ENCODE measurements around the gene SRXN1. TPM values are rescaled to one million over a fixed set of nuclear protein-coding genes. Genes with fewer than 3 reads are reported as not detected.

SRXN1 gene
- total RNA-seq, 3 donors from 2014 or later: 28.5 to 39.8 (median 38.5) TPM

GRCh38 chr20:620246-620645 is 32.8 kb downstream of the SRXN1 start:
- DNase-seq (no peak), ATAC-seq (no peak)
- Mint-ChIP-seq H3K36me3 (ENCODE audit: insufficient read depth) (no peaks in the 10 kb centered on the region), H3K4me1 (ENCODE audit: low read depth) (no peaks in the 10 kb centered on the region), H3K9me3 (peaks cover 8% of the 10 kb centered on the region), H3K4me3 (no peak overlapping the region), H3K27me3 (ENCODE audit: low read depth) (peaks cover 30% of the 10 kb centered on the region)

- ATAC-seq: no peak
- H3K4me3 Mint-ChIP-seq: no peak overlapping the region
- H3K4me1 Mint-ChIP-seq (ENCODE audit: low read depth): no peaks in the 10 kb centered on the region
- no peak for DNase-seq
- H3K27me3 Mint-ChIP-seq (ENCODE audit: low read depth): peaks cover 40% of the 10 kb centered on the region
- H3K9me3 Mint-ChIP-seq: peaks cover 8% of the 10 kb centered on the region
- no peaks in the 10 kb centered on the region for H3K36me3 Mint-ChIP-seq (ENCODE audit: insufficient read depth)
Measured at GRCh38 chr20:618980-619379, 34.0 kb downstream of the SRXN1 start.

GRCh38 chr20:617934-618690 is 34.9 kb downstream of the SRXN1 start:
- H3K4me1 Mint-ChIP-seq (ENCODE audit: low read depth): no peaks in the 10 kb centered on the region
- H3K36me3 Mint-ChIP-seq (ENCODE audit: insufficient read depth): no peaks in the 10 kb centered on the region
- peaks cover 44% of the 10 kb centered on the region for H3K27me3 Mint-ChIP-seq (ENCODE audit: low read depth)
- no peak overlapping the region for H3K4me3 Mint-ChIP-seq
- H3K9me3 Mint-ChIP-seq: peaks cover 8% of the 10 kb centered on the region
- no peak for ATAC-seq
- no peak for DNase-seq

DNA sequence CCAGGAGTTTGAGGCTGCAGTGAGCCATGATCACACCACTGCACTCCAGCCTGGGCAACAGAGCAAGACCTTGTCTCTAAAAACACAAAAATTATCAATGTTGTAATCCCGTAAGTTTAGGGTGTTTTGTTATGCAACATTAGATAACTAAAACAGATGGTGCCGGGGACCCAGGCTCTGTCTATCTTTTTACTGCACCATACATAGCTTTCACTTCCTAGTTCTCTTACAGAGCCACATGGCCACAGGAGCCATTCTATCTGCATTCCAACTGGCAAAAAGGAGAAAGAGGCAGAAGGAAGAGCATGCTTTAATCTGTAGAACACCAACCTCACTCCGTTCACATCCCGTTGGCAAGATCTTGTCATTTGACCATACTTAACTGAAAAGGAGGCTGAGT is 37.5 kb downstream of the SRXN1 start:
- no peak for DNase-seq
- Mint-ChIP-seq H3K9me3 (peaks cover 8% of the 10 kb centered on the region), H3K4me1 (ENCODE audit: low read depth) (peaks cover 9% of the 10 kb centered on the region), H3K36me3 (ENCODE audit: insufficient read depth) (no peaks in the 10 kb centered on the region), H3K4me3 (no peak overlapping the region), H3K27me3 (ENCODE audit: low read depth) (peaks cover 58% of the 10 kb centered on the region)
- ATAC-seq: no peak

- Mint-ChIP-seq H3K4me3 (no peak overlapping the region), H3K4me1 (ENCODE audit: low read depth) (peaks cover 10% of the 10 kb centered on the region), H3K27me3 (ENCODE audit: low read depth) (peaks cover 68% of the 10 kb centered on the region), H3K36me3 (ENCODE audit: insufficient read depth) (no peaks in the 10 kb centered on the region), H3K9me3 (no peaks in the 10 kb centered on the region)
- ATAC-seq (no peak), DNase-seq (no peak)
Measured at GRCh38 chr20:611843-612185, 41.2 kb downstream of the SRXN1 start.

GRCh38 chr20:611047-611842 is 41.8 kb downstream of the SRXN1 start:
- Mint-ChIP-seq H3K4me3 (no peak overlapping the region), H3K27me3 (ENCODE audit: low read depth) (peaks cover 65% of the 10 kb centered on the region), H3K4me1 (ENCODE audit: low read depth) (peaks cover 10% of the 10 kb centered on the region), H3K9me3 (no peaks in the 10 kb centered on the region), H3K36me3 (ENCODE audit: insufficient read depth) (no peaks in the 10 kb centered on the region)
- DNase-seq (no peak), ATAC-seq (no peak)

DNA sequence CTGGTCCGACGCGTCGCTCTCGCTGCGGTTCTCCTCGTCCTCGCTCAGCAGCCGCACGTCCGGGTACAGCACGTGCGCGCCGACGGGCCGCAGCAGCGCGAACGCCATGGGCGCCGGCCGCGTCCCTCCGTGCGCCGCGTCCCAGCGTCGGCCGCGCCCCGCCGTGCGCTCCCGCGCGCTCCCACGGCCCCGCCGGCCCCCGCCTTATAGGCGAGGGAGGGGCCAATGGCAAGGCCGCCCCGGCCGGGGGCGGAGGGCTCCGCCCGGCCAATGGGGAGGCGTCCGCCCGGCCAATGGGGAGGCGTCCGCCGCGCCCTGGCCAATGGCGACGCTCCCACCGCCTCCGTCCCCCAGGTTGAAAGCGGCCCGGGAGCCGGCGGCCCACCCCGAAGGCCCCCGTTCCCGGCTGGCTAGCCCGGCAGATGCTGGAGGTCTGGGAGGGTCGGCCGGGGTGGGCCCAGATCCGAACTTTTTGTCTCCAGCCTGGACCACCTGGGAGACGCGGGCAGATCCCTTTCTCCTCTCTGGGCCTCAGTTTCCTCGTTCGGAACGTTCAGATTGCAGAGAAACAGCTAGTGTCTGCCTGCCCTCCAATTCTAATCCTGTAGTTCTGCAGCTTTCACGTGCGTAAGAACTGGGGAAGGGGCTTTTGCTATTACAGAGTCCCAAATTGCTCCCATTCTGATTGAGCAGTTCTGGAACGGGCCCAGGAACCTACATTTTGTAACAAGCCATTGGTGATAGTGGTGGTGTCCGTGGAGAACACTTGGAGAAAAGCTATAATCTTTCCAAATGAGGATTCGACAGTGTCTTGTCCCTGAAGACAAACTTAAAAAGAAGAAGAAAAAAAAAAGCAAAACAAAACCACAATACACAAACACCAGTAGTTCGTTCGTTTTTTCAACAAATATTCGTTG is 42.6 kb downstream of the SRXN1 start, which contains the start of gene TCF15:
Gene TCF15 (minus strand): TSS at position 180 of the 917 bp plus-strand sequence. CDS start 72 bp downstream, at position 108.
- Mint-ChIP-seq H3K4me3 (no peak within 1 kb of the TSS), H3K27me3 (ENCODE audit: low read depth) (peaks cover 68% of the 10 kb centered on the region), H3K4me1 (ENCODE audit: low read depth) (peaks cover 10% of the 10 kb centered on the region), H3K9me3 (no peaks in the 10 kb centered on the region), H3K36me3 (ENCODE audit: insufficient read depth) (no peaks in the 10 kb centered on the region)
- DNase-seq (no peak), ATAC-seq (peak; percentile 62 to 83)

DNA sequence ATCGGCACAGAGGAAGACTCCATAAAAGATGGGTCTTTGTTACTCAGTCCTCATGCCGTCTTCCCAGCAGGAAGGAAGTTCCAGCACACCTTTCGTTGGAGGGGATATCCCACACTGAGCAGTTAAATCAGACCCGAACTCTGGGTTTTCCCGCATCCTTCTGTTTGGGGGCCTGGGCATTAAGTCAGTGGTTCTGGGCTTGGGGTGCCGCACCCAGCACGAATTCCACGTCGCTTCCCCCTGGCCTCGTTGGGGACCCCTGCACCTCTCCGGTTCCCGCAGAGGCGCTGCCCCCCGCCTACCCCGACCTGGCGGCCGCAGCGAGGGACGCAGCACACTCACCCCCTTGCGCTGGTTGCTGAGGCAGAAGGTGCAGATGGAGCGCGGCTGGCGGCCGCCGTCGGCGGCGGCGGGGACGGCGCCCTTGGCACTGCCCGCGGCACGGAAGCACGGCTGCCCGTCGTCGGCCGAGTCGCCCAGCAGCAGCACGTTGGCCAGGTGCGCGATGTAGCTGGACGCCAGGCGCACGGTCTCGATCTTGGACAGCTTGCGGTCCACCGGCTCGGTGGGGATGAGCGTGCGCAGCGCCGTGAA is 43.5 kb downstream of the SRXN1 start:
- no peak for ATAC-seq
- Mint-ChIP-seq H3K9me3 (no peaks in the 10 kb centered on the region), H3K4me1 (ENCODE audit: low read depth) (peaks cover 10% of the 10 kb centered on the region)

GRCh38 chr20:608970-609369 is 44.0 kb downstream of the SRXN1 start:
- H3K4me3 Mint-ChIP-seq: no peak overlapping the region
- H3K4me1 Mint-ChIP-seq (ENCODE audit: low read depth): peaks cover 10% of the 10 kb centered on the region
- no peak for ATAC-seq
- no peak for DNase-seq
- H3K27me3 Mint-ChIP-seq (ENCODE audit: low read depth): peaks cover 63% of the 10 kb centered on the region
- H3K9me3 Mint-ChIP-seq: no peaks in the 10 kb centered on the region
- H3K36me3 Mint-ChIP-seq (ENCODE audit: insufficient read depth): no peaks in the 10 kb centered on the region

More for the DNA sequence above, 43.5 kb downstream of the SRXN1 start:
- no peak for DNase-seq
- H3K27me3 Mint-ChIP-seq (ENCODE audit: low read depth): peaks cover 63% of the 10 kb centered on the region
- no peak overlapping the region for H3K4me3 Mint-ChIP-seq
- no peaks in the 10 kb centered on the region for H3K36me3 Mint-ChIP-seq (ENCODE audit: insufficient read depth)

DNA sequence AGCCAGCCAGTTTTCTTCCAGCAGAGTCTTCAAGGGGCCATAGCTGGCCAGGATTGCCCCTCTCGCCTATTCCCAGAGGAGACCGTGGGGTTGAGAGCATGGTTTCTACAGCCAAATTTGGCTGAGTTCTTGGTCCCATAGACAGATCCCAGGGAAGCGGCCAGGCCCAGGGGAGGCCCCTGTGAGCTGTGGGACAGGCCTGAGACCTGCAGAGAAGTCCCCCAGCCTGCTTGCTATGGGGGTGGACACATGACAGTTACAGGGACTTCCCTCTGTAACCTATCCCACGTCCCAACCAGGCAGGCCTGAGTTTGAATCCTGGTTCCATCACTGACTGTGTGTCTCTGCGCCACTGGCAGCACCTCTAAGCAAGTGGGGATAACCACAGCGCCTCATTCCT is 45.5 kb downstream of the SRXN1 start:
- ATAC-seq (no peak), DNase-seq (no peak)
- Mint-ChIP-seq H3K36me3 (ENCODE audit: insufficient read depth) (no peaks in the 10 kb centered on the region), H3K4me3 (no peak overlapping the region), H3K9me3 (no peaks in the 10 kb centered on the region), H3K4me1 (ENCODE audit: low read depth) (peaks cover 10% of the 10 kb centered on the region), H3K27me3 (ENCODE audit: low read depth) (peaks cover 53% of the 10 kb centered on the region)

- no peaks in the 10 kb centered on the region for H3K4me1 Mint-ChIP-seq (ENCODE audit: low read depth)
- ATAC-seq (no peak), DNase-seq (no peak)
- H3K27me3 Mint-ChIP-seq (ENCODE audit: low read depth): peaks cover 33% of the 10 kb centered on the region
- no peak overlapping the region for H3K4me3 Mint-ChIP-seq
- no peaks in the 10 kb centered on the region for H3K9me3 Mint-ChIP-seq
- H3K36me3 Mint-ChIP-seq (ENCODE audit: insufficient read depth): no peaks in the 10 kb centered on the region
Measured at GRCh38 chr20:605237-605636, 47.8 kb downstream of the SRXN1 start.

GRCh38 chr20:603116-603640 is 49.8 kb downstream of the SRXN1 start:
- ATAC-seq (no peak), DNase-seq (no peak)
- Mint-ChIP-seq H3K9me3 (no peaks in the 10 kb centered on the region), H3K4me1 (ENCODE audit: low read depth) (no peaks in the 10 kb centered on the region), H3K36me3 (ENCODE audit: insufficient read depth) (no peaks in the 10 kb centered on the region), H3K27me3 (ENCODE audit: low read depth) (peaks cover 23% of the 10 kb centered on the region), H3K4me3 (no peak overlapping the region)

DNA sequence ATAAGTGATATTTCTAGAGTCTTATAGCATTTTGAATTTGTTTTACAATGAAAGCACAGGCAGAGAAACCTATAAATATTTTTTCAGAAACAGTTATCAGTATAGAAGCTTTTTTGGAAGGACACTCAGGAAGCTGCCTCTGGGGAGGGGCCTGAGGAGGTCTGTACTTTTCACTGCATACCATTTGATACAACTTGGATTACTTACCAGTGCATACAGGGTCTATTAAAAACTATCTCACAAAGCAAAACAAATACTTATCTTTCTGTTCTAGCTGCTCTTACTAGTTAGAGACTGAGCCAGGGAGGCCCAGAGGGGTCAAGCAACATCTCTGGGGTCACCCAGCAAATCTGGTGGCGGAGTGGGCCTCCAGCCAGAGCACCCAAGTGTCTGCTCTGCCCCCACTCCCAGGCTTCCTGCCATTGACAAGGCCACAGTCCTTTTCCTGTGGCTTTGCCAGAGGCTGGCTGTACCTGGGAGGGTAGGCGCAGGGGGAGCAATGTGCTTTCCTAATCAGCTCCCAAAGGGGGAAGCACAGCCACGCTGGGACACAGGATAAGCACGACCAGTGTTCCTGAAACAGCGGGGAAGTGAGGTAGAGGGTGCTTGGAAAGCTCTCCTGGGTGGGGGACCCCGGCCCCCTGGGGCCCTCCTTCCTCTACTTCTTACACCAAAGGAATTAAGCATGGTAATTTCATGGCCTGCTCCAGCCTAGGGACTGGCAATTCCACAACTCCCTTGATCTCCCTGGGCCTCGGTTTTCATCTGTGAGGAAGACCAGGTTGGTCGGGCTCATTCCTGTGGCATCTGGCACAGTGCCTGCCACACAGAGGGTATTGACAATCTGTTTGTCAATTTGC is 50.7 kb downstream of the SRXN1 start:
- Mint-ChIP-seq H3K4me1 (ENCODE audit: low read depth) (no peaks in the 10 kb centered on the region), H3K4me3 (no peak overlapping the region), H3K9me3 (no peaks in the 10 kb centered on the region), H3K36me3 (ENCODE audit: insufficient read depth) (no peaks in the 10 kb centered on the region), H3K27me3 (ENCODE audit: low read depth) (peaks cover 18% of the 10 kb centered on the region)
- ATAC-seq (no peak), DNase-seq (no peak)

Measured in activated T-cell treated with anti-CD3 and anti-CD28 coated beads, Interleukin-2, amount 50 U/mL, for 4 hours (primary cell).